NCI-H748 treated with DMSO at 0.1 percent for 48 hours (cell line): Measurements from ENCODE around the gene SDK2.
"Not testable (repeated sequence)": the region's sequence is repeated elsewhere in the genome, so short reads cannot be mapped to it uniquely, and the experiment has no call there.

Experiments used
- DNase-seq: peaks from one replicate; lab custom pipeline; 2025; lab: John Stamatoyannopoulos, UW

The SDK2 gene

DNA sequence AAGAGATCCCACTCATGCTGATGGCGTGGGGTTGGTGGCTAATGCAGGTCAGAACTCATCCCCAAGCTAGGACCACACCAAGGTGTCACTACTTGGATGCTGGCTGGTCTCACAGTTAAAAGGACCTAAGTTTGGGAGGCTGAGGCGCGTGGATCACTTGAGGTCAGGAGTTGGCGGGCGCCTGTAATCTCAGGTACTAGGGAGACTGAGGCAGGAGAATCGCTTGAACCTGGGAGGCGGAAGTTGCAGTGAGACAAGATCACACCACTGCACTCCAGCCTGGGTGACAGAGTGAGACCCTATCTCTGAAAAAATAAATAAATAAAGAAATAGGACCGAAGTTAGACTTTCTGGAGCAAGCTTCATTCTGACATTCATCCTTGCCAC lies 325.8 kb downstream of the SDK2 start:
- no peak for DNase-seq

DNA sequence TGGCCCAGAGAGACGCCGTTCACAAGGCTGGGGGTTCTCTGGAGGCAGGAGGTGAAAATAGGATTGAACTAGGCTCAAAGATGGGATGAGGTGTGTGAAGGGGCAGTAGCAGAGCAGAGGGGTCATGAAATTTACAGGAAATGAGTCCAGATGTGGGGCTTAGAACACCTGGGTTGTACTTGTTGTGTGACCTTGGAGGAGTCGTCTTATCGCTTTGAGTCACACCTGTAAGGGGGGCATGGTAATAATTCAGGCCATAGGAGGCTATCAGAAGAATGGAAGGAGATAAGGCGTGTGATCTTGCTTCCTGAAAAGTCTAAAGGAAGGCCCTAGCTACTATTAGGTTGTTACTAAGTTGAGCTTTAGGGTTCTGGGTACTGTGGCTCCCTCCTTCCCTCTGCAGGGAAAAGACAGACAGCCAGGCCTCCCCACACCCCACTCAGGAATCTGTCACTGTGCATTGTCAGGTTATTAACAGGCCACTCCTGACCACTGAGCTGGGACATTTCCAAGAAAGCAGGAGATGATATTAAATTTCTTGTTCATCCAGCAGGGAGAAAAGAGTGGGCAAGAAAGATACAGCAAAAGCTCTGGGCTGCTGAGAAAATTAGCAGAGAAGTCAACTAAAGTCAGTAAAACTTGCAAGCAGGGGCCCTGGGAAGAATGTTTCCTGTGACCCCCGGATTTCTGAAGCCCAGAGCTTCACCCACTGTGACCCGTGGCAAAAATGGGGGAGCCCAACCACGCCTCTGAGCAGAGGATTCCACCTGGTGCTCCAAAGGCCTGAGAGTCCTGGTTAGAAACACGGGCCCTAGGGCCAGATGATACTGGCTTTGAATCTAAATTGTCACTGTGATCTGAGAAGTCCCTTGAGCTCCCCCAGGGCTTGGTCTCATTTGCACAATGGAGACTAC lies 326.5 kb downstream of the SDK2 start:
- no peak for DNase-seq

DNA sequence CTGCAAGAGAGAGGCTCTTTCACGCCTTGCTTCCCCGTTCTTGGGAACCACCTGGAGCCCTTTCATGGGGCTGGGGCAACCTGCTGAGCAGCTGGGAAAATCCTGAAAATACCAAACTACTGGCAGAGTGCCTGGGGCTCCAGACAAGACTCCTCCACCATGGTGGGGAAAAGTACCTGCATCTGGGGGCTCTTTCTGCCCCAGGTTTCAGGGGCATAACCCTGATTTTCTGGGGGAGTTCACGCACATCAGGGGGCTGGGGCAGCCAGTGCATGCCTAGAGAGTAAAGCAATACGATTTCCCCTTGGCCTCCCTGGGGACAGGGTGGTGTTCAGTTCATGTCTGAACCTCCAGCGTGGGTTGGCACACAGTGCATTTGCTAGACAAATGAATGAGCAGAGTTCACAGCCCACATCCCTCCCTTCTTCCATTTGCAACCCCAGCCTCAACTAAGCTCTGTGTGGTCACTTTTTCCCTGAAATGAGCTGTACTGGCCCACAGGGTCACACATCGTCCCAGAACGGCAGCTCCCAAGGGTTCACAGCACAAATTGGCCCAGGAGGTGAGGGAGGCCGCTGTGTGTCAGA lies 327.2 kb downstream of the SDK2 start:
- no peak for DNase-seq

DNA sequence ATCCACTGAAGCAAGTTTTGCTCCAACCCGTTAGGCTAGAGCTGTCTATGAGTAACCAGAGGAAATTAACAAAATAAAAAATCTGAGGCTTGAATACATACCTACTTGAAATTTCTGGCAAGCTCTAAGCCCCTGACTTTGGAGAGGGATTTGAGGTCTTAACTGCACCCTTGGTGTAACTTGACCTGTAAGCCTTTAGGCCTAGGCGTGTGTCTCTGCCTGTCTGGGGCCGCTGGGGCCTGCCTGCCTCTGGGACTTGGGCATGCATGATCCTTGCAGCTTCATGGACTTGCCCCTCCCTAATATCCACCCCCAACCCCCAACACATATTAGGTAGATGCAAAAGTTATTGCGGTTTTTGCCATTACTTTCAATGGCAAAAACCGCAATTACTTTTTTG lies 328.8 kb downstream of the SDK2 start:
- no peak for DNase-seq

DNA sequence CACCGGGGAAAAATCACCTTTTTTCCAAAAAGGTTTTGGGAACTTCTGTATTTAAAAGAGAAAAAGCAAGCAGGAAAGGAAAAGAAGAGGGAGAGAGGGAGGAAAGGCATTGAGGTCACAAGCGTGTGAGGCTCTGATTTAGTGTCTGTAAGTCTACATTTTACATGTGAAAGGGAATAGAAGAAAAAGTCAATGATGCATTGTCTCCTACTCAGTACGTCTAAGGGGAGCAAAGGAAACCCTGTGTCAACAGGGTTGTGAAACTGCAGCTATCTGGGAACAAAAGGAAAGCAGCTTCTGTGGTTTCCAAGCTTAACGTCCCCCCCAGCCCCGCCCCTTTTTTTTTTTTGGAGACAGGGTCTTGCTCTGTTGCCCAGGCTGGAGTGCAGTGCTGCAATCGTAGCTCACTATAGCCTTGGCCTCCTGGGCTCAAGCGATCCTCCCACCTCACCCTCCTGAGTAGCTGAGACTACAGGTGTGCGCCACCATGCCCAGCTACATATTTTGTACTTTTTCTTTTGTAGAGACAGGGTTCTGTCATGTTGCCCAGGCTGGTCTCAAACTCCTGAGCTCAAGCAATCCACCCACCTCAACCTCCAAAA lies 330.6 kb downstream of the SDK2 start:
- DNase-seq: no peak

DNA sequence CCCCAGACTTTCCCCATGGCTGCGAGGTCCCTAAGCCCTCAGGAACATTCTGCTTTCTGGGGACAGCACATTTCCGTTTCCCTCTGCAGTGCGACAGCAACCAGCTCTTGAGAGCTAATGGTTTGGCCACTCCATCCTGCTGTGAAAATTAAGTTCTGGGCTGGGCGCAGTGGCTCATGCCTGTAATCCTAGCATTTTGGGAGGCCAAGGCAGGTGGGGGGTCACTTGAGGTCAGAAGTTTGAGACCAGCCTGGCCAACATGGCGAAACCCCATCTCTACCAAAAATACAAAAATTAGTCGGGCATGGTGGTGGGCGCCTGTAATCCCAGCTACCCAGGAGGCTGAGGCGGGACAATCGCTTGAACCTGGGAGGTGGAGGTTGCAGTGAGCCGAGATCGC lies 331.4 kb downstream of the SDK2 start:
- not testable (repeated sequence) for DNase-seq

DNA sequence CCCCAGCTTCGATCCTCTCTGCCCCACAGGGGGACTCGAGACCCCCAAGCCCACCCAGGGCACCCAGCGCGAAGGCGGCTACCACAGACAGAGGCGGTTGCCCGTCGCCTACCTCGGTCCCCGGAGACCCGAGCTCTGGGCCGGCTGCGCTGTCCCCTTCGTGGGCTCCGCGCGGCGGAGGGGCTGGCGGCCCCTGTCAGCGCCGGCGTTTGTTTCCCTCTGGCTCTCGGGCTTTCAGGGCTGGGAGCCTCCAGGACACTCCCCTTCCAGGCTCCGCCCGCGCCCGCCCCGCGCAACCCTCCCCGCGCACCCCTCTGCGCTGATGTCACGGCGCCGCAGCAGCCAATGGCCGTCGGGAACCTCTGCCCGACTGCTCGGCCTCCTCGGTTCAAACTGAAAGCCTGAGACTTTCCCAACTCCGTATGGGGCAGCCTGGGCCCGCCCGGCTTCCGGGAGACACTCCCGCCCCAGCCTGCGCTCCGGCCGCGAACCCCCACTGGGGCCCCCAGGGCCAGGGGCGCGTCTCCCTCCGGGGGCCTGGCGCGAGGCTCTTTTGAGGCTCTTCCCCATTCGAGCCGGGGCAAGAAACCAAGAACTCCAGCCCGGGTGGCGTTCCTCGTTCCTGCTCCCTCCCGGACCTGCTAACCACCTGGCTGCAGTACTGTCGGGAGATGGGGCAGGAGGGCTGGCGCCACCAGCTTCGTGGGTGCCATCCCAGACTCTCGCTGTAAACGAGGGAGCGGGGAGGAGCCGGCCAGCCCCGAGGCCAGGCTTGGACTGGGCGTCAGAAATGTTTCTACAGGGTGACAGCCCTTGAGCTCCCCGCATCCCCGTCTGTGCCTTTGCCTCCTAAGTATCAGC lies 332.2 kb downstream of the SDK2 start, which contains the start of gene CDC42EP4:
Gene CDC42EP4 (minus strand): TSS at position 221 of the 861 bp plus-strand sequence. CDS start 25,501 bp downstream, outside the sequence.
- DNase-seq: peak; percentile 65

DNA sequence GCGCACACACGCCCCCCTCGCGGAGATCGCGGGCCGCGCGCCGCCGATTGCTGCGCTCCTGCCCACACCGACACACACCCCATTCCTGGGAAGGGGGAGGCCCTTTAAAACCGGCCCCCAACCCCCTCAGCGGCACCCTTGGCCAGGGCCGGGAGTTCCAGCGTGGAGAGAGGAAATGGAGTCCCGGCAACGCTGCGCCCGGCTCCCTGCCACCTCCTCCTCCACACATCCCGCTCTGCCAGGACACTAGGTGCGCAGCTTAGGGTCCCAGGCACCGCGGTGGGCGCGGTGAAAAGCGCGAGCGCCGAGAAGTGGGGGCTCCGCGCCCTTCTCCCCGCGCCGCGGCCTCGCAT lies 332.8 kb downstream of the SDK2 start:
- no peak for DNase-seq

DNA sequence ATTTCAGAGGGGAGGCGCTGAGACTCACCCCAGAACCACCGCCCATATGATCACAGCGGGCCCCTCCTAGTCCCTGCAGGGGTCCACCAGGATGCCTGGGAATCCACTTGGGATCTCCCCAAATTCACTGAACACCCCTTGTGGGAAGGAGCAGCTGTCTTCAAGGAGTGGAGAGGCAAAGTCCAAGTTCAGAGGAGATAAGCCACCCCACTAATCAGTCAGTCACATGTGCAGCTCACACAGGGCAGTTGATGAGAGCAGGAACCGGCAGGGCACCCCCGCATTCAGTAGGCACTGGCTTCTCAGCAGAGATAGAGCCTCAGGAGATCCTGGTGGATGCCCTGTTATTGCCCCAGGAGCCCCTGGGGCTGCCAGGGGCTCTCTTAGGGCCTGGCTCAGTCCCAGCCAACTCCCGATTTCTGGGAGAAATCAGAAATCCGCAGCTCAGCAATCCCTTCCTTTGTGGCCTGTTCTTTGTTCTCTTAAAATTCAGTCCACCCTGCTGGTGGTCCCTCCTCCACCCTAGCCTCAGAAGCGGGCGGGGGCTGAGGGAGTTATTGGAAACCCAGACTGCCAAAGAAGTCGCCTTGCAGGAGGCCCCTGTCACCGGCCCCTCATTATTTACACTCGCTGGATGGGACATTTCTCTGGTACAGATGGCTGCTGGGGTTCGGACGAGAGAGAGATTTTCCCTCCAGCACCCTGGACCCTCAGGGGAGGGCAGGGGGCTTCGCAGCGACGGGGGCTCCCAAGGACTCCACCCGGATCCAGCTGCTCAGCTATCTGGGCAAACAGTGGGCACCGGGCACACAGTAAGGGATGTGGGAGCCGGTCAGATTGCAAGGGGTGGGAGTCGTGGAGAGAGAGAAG lies 334.3 kb downstream of the SDK2 start:
- no peak for DNase-seq

DNA sequence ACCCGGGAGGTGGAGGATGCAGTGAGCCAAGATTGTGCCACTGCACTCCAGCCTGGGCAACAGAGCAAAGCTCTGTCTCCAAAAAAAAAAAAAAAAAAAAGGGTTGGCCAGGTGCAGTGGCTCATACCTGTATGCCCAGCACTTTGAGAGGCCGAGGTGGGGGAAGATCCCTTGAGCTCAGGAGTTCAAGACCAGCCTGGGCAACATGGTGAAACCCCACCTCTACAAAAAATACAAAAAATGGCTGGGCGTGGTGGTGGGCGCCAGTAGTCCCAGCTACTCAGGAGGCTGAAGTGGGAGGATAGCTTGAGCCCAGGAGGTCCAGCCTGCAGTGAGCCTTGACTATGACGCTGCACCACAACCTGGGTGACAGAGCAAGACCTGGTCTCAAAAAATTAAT lies 335.3 kb downstream of the SDK2 start:
- DNase-seq: not testable (repeated sequence)

DNA sequence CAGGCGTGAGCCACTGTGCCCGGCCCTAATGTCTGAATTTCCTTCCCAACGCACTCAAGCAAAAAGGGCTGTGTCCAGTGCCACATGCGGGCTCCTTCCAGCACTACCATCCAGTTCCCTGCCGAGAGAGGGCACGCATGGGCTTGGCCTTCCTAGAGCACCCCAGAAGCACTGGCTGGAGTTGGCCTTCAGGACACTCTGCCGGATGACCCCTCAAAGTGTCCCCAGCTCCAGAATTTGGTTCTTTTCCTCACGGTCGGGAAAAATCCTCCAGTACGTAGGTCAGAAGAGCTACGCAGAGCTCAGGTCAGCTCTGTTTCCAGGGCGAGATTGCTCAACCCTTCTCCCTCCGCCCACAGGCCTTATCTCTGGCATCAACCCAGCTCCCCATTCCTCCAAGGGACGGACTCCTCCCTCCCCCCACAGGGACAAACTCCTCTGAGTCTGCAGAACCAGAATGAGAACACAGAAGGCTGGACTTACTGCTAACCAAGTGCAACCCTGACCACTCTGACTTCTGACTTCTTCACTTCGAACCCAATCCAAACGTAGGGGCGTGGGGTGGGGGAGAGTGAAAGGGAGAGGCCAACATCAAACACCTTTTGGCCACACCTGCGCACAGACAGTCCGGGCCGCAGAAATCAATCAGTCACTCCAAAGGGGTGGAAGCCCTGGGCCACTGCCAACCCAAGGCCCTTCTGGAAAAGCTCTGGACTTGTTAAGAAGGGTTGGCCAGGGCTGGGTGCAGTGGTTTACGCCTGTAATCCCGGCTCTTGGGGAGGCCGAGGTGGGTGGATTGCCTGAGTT lies 336.0 kb downstream of the SDK2 start:
- no peak for DNase-seq

DNA sequence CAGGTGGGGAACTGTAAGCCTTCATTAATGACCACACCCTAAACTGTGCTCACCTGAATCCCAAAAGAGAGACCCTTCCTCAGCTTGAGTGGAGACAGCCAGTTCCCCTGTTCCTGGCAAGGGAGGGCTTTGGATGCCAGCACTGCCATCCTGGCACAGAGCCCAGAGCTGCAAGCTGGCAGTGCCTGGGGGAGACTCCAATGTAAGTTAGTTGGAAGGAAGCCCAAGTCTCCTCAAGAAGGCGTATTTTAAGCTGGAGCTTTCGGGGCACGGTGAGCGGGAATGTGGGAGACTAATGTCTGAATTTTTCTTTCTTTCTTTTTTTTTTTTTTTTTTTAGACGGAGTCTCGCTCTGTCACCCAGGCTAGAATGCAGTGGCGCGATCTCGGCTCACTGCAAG lies 337.1 kb downstream of the SDK2 start:
- DNase-seq: no peak

DNA sequence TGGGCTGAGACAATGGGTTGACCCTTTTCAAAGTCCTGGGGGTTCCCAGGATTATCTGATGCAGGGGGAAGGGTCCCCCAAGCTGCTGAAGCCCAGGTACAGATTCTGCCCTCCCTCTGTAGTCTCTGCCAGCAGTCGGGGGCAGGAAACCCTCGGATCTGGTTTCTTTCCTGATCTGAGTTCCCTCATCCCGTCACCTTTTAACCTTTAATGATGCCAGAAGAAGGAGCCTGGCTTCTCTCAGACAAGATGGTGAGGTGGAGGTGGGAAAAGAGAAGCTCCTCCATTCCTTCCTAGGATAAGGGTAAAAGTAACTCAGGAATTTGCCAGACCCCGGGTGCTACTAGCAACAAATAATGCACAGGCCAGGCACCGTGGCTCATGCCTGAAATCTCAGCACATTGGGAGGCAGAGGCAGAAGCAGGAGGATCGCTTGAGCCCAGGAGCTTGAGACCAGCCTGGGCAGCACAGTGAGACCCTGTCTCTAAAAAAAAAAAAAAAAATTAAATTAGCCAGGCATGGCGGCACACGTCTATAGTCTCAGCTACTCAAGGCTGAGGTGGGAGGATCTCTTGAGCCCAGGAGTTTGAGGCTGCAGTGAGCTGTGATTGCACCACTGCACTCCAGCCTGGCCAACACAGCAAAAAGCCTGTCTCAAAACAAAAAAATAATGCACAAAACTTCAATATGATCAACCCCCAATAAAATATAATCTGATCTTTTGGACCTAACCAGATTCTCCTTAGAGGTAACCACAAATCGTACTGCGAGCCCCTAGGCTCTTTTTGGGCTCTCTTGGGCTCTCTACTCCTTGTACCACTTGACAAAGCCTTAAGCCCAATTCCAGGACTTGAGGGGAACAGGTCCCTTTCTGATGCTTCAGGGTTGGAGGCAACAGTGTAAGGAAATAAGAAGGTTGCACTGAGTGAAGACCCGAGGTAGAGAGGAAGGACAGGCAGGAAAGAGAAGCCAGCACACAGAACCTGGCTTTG lies 338.1 kb downstream of the SDK2 start:
- DNase-seq: no peak

DNA sequence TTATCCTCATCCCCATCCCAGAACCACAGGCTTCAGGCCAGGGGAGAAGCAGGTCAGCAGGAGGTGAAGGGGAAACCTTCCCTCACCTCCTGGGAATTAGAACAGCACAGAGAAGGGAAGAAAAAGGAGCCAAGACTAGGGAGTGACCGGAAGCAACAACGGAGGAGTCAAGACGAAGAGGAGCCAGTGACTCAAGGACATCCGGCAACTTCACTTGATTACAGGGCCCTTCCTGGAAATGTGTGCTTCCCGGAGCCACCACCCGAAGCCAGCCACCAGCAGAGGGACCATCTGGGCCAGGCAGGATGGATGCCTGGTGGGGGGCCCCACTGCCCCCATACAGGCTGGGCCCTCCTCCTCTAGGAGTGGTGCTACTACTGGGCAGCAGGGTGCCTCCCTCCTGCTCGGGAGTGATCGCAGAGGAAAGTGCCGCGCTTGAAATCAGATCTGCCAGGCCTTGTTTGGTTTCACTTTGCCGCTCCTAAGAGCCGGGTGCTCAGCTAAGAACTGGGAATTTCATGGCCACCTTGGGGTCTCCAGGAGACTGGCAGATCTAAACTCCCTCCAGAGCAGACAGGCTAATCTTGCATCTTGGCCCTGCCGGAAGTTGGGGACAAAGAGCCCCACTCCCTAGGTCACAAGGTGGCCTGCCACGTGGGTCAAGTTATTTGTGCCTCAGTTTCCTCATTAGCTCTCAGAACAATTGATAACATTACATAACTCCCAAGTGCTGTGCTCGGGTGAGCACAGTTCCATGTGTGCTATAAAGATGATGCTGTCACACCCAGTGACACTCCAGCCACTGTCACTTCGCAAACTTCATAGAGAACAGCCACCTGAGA lies 339.1 kb downstream of the SDK2 start:
- DNase-seq: no peak

DNA sequence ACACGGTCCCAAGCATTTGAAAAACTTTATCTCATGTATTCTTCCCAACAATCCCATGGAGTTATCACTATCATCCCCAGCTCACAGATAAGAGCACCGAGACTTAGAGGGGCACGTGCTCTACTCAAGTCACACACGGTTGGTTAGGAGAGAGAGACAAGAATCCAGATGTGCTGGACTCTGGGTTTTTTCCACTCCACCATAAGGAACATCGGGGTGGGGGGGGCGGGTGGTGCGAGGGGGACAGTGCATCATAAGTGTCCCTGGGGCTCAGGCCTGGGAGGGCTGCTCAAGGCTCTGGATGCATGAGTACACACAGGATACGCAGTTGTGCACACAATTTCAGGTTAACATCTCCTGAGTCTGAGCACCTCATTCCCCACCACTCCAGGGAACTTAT lies 339.8 kb downstream of the SDK2 start:
- DNase-seq: no peak

DNA sequence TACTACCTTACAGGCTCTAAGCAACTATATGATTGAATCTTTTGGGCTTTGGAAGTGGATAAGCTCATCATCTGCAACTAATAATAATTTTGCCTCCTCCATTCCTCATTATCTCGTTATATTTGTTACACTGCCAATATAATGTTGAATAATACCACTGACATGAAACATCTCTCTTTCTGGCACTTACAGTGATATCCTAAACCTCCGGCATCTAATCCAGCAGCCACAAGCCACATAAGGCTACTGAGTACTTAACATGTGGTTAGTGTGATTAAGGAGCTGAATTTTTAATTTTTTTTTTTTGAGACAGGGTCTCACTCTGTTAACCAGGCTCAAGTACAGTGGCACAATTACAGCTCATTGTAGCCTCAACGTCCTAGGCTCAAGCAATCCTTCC lies 342.1 kb downstream of the SDK2 start:
- DNase-seq: no peak

DNA sequence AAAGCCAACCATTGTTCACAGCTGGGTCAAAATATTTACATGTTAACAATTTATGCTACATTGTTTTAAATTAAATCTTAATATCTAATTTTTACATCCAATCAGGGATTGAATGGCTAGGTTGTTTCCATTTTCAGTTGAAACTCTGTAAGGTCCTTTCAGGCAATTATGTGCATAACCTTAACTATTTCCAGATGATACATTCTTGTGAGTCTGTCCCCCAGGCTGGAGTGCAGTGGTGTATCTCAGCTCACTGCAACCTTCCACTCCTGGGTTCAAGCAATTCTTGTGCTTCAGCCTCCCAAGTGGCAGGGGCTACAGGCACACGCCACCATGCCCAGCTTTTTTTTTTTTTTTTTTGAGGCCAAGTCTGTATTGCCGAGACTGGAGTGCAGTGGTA lies 342.9 kb downstream of the SDK2 start:
- no peak for DNase-seq

DNA sequence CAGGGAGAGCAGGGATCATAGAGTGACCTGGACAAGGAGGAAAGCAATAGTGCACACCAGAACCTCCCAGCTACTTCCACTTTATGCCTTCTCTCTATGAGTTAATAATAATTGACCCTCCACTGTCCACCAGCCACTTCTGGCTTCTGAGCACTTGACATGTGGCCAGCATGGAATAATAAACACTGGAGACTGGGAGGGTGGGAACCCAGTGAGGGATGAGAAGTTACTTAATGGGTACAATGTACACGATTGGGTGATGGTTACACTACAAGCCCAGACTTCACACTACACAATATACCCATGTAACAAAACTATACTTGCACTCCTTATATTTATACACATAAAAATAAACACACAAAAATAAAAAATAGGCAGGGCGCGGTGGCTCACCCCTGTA lies 343.9 kb downstream of the SDK2 start:
- DNase-seq: no peak
